ENCODE data around the gene PID1. TPM values are rescaled to one million over a fixed set of nuclear protein-coding genes. Genes with fewer than 3 reads are reported as not detected.

PID1 gene
- polyA plus RNA-seq, 3 donors = 5.7 to 7.4 (median 5.7) TPM

DNA sequence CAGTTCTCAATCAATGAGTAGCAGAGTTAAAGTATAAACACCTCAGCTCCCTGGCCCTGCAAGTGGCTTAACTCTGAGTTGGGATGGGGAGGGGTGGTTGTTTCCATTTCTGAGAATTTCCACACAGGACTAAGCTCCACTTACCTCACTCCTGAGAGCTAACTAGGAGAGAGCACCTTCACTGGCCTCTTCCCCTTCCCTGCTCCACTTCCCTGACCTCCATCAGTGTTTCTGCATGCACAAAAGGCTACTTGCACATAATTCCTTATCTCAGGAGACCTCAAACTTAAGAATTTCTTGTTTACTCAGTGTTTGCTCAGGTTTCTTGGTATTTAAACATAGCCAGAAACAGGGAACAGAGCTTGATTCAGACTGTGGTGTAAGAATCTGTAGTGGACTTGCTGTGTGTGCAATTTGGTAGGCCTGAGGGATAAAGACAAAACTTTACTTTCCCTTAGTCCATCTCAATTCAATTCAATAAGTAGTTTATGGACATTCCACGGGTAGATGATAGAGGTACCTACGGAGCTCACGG is 97.2 kb downstream of the PID1 start:
- DNase-seq (ENCODE audit: low read depth in 3 of 3, low spot score in 2 of 3) = no peak

DNA sequence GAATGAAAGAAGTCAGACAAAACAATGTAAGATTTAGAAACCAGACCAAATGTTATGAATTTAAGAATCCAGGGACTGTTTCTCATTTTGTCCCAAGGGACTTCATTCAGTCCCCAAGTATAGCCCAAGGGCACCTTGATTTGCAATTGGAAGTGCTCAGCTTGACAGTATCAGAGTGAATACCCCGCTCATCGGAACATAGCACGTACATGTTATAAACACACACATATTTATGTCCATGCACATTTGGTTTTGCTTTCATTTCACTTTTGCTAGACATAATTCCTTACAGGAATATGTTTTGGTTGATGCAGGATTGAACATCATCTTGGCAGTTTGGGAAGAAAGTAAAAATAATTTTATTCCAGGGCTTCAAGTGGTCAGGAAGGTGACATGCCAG is 100.2 kb downstream of the PID1 start:
- DNase-seq (ENCODE audit: low read depth in 3 of 3, low spot score in 2 of 3) = no peak

DNA sequence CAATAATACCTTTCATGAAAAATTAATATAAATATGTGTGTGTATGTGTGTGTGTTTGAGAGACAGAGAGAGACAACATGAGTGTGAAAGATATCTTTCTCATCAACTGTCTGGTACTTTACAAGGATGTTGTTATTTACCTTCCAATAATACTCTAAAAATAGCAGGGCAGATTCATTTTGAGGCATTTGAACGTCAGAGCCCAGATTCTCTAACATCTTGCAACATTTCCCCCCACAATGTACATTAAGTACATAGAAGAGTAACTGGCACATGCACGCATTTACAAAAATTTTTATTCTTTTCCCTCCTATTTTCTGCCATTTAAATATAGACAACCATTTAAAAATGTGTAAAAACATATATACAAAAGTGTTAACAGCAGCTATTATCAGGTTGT is 100.9 kb downstream of the PID1 start:
- DNase-seq (ENCODE audit: low read depth in 3 of 3, low spot score in 2 of 3) = no peak

DNA sequence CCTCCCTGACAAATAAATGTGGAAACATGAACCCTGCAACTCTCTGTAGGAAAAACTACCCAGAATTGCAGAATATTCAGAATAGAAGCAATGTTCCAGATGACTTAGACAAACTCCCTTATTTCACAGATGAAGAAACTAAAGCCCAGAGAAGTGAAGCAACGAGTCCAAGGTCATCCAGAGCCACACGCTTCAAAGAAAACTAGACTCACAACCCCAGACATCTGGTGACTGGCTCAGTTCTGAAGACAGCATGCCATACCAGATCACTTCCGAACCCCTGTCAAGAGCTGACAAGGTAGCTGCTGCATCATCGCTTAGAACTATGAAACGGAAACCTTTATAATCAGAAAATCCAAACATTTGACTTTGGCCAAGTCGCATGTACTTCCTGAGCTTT is 101.3 kb downstream of the PID1 start:
- no peak for DNase-seq (ENCODE audit: low read depth in 3 of 3, low spot score in 2 of 3)

DNA sequence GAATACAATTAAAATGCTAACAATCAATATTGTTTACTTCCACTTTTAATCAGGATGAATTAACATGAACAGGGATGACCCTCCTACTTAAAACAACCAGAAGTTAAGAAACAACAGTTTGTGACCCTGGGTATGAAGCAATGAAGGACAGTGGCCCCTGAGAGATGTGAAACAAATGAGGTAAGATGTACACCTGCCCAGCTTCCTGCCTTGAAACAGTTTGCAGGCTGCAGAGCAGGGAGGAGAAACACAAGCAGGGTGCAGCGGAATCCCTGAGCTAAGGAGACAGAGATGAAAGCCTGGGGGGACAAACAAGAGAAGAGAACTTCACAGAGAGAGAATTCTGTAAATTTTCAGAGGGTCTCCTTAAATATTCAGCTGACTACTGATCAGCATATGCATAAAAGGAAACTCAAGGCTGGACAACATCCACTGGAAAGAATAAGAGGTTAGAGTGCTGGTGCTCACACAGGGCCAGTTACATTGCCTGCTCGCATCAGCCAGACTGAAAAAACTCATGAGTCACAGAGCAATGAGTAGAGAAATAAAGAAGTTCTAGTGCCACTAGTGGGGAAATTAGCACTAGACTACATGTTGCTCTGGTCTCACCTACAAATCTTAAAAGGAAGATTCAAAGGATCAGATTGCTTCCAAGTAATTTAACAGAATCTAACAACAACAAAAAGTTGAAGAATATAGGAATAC is 106.4 kb downstream of the PID1 start:
- DNase-seq (ENCODE audit: low read depth in 3 of 3, low spot score in 2 of 3) = no peak

GRCh38 chr2:229163893-229164292 is 107.2 kb downstream of the PID1 start:
- no peak for DNase-seq (ENCODE audit: low read depth in 3 of 3, low spot score in 2 of 3)

GRCh38 chr2:229162015-229162414 is 109.1 kb downstream of the PID1 start:
- DNase-seq (ENCODE audit: low read depth in 3 of 3, low spot score in 2 of 3) = no peak

DNA sequence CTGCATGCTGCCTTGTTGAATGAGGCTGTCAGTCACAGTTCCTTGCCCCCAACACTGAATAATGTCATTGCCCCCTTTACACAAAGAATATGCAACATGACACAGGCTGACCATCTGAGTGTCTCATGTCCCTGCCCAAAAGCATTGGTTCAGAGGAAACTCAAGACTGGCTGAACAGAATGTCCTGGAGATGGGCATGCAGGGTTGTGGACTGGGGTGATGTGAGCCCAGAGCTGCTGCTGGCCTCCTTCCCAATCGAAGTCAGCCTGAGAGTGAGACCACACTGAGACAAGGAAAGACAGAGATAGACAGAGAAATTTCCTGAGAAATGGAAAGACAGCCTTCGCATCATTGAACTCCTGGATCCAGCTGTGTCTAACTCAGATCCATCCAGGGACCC is 110.1 kb downstream of the PID1 start:
- DNase-seq (ENCODE audit: low read depth in 3 of 3, low spot score in 2 of 3) = no peak

DNA sequence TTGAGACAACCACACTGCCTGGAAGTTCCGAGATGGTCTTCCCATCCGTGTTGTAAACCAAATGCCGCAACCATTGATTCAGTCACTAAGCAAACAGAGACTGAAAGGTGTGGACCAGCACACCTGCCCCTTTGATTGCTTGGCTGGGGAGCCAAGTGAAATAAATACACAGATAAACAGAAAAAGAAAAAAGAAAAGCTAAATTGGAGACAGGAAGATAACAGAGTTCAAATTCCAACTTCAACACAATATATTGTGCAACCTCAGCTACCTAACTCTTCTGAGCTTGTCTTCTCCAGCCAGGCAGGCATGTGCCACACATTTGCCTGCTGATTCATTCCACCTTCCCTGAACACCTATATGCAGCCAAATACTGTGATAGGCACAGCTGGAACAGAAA is 110.9 kb downstream of the PID1 start:
- no peak for DNase-seq (ENCODE audit: low read depth in 3 of 3, low spot score in 2 of 3)

DNA sequence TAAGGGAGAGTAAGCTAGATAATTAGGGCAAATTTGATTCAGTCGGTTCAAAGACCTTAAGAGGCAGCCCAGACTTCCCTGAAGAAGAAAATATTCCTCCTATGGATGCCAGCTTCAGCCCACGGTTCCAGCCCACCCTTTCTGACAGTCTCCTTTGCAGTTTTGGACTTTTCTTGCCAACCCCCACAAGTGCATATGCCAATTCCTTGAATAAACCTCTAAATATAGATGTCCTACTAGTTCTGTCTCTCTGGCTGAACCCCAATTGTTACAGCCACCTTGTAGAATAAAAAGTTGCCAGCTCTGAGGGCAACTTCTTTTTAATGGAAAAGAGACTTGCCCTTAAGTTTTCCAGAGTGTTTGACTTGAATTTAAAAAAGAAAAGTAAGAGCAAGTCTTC is 111.7 kb downstream of the PID1 start:
- no peak for DNase-seq (ENCODE audit: low read depth in 3 of 3, low spot score in 2 of 3)

- DNase-seq (ENCODE audit: low read depth in 3 of 3, low spot score in 2 of 3) = no peak
Measured at GRCh38 chr2:229154381-229154780, 116.7 kb downstream of the PID1 start.

GRCh38 chr2:229153951-229154350 is 117.1 kb downstream of the PID1 start:
- DNase-seq (ENCODE audit: low read depth in 3 of 3, low spot score in 2 of 3) = no peak

GRCh38 chr2:229153267-229153666 is 117.8 kb downstream of the PID1 start:
- DNase-seq (ENCODE audit: low read depth in 3 of 3, low spot score in 2 of 3) = no peak

DNA sequence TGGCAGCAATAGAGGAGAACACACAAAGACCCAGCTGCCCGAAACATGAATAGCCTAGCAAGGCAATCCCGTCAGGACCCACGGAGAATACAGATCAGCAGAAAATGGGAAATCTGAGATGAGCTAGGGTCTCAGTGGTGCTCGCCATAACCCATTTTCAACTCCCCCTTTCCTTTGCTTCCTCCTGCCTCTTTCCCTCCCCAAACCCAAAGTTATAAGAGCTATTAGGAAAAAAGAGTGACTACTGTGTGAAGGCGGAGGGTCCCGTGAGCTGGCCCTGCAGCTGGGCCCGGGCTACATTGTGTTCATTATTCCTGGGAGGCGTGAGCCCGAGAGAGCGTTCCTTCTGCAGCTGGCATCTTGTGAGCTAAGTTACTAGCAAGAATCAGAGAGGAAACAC is 118.4 kb downstream of the PID1 start:
- no peak for DNase-seq (ENCODE audit: low read depth in 3 of 3, low spot score in 2 of 3)

DNA sequence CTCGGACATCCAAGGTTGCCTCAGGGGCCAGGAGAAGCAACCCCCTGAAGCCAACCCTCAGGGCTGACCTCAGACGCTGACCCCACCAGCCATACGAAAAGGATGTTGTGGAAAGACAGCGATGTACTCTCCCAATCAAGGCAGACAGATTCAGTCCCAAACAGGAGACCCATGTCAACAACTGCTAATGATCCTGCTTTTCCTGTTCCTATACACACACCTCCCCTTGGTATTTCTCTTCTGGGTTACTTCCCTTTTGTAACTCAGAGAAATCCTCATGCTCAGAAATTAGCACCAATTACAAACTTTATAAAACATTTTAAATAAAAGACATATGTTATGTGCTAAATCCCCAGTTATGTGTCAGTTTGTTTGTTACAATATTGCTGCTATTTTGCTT is 120.8 kb downstream of the PID1 start:
- no peak for DNase-seq (ENCODE audit: low read depth in 3 of 3, low spot score in 2 of 3)

DNA sequence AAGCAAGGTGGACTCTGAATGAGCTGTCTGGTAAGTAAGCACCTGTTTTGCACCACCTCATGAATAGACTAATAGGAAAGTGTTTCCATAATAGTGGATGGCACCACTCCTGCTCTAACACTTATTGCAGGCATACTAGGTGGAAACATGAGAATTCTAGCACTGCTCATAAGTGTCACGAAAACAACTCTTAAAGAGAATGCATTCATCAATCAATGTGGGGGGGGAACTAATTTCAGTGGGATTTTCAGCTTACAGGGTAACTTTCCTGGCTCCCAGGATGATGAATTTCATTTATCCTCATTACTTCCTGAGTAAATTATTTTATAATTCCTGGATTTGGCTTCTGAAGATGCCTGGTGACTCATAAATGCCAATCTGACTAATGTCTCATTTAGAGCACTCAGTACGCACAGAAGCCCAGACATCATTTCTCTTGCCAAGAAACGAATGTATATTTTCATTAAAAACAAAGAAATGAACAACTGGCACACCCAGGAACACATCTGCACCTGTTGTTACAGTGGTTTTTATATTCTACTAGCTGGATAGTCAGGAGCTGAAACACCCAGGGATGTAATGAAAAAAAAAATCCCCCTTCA is 129.6 kb downstream of the PID1 start:
- DNase-seq (ENCODE audit: low read depth in 3 of 3, low spot score in 2 of 3) = no peak

DNA sequence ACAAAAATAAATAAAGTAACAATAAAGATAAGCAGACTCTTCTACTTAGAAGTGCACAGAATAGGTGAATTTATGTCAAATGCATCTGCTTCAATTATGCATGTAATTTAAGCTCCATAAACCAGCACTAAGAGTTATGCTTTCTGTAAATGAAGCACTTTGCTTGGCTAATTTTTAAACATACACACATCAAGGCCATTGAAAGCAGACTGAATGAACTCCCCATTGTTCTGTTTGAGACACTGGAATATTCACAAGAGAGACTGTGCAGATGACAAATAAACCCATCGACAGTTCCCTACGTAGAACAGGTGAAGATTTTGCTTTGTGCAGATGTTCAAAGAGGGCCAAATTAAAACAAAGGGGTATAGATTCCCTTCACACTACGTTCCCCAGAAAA is 133.4 kb downstream of the PID1 start:
- no peak for DNase-seq (ENCODE audit: low read depth in 3 of 3, low spot score in 2 of 3)

- DNase-seq (ENCODE audit: low read depth in 3 of 3, low spot score in 2 of 3) = no peak
Measured at GRCh38 chr2:229137066-229137465, 134.0 kb downstream of the PID1 start.

- peak in 2 of 3 donors; percentile 16 to 17 for DNase-seq (ENCODE audit: low read depth in 3 of 3, low spot score in 2 of 3)
Measured at GRCh38 chr2:229133155-229133772, 137.8 kb downstream of the PID1 start.

- DNase-seq (ENCODE audit: low read depth in 3 of 3, low spot score in 2 of 3) = no peak
Measured at GRCh38 chr2:229132236-229132635, 138.9 kb downstream of the PID1 start.

- no peak for DNase-seq (ENCODE audit: low read depth in 3 of 3, low spot score in 2 of 3)
Measured at GRCh38 chr2:229130522-229130921, 140.6 kb downstream of the PID1 start.

DNA sequence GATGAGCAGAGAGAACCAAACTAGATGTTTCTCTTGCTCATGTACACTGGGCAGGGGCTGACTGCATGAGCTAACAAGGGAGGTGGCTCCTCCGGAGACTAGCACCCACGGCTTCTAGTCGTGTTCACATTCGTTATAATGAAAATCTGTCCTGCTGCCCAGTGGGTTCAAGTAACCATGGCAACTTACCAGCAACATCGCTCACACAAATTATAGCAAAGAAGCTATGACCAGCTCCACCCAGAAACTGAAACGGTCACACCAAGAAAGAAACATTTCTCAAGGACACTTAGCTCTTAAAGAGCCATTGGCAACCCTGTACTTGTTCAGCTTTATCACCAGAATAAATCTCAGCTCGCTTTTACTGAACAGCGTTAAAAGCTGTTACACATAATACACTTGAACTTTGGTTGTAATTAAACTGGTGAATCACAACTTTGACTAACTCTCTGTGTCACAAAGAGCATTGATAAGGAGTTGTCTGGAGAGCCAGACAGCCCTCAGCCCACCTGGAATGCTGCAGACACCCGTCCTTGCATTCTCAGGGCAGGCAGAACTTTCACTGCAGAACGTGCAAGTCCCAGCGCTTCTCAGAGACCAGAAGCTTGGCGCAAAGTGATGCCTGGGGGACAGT is 141.2 kb downstream of the PID1 start:
- no peak for DNase-seq (ENCODE audit: low read depth in 3 of 3, low spot score in 2 of 3)

All from right renal cortex interstitium (tissue), 3 donors.